Thyroid gland (tissue), 4 donors: ENCODE data around the gene NLGN3.

Experiments used
- CTCF ChIP-seq, 6 experiments: fragments of 200-600 bp in 3 of 6; fragments of 450-650 bp in 3 of 6; sonication (generic) in 3 of 6; IDR thresholded peaks; one replicate each; pipeline ENCODE4 v1.5.1; 2016 to 2019; ENCODE audit warnings: antibody characterized with exemption in 6 of 6, mild to moderate bottlenecking in 2 of 6, inconsistent platforms in 1 of 6, moderate library complexity in 1 of 6
- POLR2A ChIP-seq, 2 donors: fragments of 450-650 bp; IDR thresholded peaks; one replicate each; pipeline ENCODE4 v1.6.1; 2017; ENCODE audit warnings: antibody characterized with exemption in 2 of 2, mild to moderate bottlenecking in 2 of 2, moderate library complexity in 1 of 2

- TF ChIP-seq CTCF (IDR thresholded peaks at IDR 0.05): no peak
- no peak for TF ChIP-seq POLR2A (IDR thresholded peaks at IDR 0.05)
Observed at GRCh38 chrX:71182871-71183270, 38.2 kb downstream of the NLGN3 start.
